HG03280 (cell line): ENCODE results near the gene VPS39.
"Not testable (repeated sequence)": the region's sequence is repeated elsewhere in the genome, so short reads cannot be mapped to it uniquely, and the experiment has no call there.

Experiments
- ATAC-seq: cut with Tn5 transposase; IDR thresholded peaks from one replicate; pipeline ENCODE4 v1.9.1; 2021; ENCODE audit warnings: mild to moderate bottlenecking, moderate library complexity; ENCODE audit not compliant: unreplicated experiment

Gene VPS39, protein sequence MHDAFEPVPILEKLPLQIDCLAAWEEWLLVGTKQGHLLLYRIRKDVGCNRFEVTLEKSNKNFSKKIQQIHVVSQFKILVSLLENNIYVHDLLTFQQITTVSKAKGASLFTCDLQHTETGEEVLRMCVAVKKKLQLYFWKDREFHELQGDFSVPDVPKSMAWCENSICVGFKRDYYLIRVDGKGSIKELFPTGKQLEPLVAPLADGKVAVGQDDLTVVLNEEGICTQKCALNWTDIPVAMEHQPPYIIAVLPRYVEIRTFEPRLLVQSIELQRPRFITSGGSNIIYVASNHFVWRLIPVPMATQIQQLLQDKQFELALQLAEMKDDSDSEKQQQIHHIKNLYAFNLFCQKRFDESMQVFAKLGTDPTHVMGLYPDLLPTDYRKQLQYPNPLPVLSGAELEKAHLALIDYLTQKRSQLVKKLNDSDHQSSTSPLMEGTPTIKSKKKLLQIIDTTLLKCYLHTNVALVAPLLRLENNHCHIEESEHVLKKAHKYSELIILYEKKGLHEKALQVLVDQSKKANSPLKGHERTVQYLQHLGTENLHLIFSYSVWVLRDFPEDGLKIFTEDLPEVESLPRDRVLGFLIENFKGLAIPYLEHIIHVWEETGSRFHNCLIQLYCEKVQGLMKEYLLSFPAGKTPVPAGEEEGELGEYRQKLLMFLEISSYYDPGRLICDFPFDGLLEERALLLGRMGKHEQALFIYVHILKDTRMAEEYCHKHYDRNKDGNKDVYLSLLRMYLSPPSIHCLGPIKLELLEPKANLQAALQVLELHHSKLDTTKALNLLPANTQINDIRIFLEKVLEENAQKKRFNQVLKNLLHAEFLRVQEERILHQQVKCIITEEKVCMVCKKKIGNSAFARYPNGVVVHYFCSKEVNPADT

DNA sequence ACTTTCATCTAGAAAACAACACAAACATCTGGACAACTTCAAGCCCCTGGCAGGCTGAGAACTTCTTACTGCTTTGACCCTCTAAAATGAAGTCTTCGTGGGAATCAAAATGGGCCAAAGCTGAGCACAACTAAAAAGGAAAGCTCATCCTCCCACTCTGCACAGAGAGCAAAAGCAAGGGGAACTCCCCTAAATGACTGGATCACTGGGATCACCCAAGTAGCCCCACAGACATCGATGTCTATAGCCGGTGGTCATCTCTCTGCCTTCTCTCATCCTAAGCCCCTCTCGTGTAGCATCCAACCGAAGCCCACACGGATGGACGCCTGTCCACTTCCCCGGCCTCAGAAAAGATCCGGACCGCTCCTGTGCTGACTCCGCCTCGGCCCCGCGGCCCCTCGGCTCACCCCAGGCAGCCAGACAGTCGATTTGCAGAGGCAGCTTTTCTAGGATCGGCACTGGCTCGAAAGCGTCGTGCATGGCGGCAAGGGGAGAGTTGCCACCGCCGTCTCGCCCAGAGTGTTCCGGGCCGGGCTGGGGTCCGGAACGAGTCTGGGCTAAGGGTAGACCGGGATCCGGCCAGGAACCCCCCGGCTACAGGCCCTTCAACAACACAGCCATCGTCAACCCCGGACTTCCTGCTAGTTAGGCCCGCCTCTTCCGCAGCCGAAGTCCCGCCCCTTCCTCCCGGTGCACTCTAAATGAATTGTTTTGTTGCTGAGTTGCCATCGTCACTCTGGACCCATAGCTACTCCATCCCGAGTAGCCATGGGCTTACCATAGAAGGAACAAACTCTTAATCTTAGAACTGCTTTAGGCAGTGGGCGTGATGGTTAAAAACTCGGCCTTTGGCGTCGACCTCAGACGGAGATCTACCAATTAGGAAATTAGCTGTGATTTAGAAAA is at the start of gene VPS39:
VPS39 (minus strand) TSS at position 631 of the 906 bp plus-strand sequence; CDS start at position 480, 151 bp downstream.
- peak; percentile 91 for ATAC-seq

- no peak for ATAC-seq
These were observed 45.2 kb upstream of the VPS39 start for GRCh38 chr15:42253300-42253699.

DNA sequence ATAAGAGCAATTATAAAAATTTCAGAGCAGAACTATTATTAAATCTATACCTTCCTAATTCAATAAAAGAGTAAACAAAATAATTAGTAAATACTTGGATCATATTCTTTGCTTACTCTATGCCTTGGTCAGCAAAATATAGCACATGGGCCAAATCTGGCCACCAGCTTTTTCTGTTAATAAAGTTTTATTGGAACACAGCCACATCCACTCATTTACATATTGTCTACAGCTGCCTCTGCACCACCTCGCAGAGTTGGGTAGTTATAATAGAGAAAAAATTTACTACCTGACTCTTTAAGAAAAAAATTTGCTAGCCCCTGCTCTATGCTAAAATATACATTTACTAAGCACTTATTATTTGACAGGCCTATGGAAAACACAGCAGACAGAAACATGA is 32.7 kb upstream of the VPS39 start:
- ATAC-seq: no peak

DNA sequence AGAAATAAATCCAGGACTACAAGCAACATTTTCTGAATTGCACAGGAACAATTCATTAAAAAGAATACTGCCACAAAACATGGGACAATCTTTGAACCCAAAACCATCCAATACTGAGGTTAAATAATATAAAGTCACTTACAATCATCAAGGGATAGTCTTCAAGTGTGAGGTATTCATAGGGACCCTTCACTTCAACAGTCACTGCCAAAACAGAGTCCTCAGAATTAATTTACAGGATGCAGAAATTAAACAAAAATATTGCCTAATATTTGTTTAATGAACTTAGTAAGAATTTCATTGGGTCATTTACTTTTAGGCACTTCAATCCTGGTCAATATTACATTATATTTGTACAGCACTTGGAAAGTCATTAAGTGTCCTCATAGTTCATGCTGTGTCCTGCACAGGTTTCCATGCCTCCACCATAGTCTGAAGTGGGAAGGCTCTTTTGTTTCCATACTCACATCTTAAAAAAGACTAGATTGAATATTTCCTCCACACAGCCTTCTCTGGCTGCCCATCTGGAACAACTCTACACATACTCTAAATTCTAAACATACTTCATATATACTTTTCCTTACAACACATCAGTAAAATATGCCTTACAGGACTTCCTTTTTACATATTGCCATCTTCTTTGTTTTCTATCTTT is 31.6 kb upstream of the VPS39 start:
- no peak for ATAC-seq

DNA sequence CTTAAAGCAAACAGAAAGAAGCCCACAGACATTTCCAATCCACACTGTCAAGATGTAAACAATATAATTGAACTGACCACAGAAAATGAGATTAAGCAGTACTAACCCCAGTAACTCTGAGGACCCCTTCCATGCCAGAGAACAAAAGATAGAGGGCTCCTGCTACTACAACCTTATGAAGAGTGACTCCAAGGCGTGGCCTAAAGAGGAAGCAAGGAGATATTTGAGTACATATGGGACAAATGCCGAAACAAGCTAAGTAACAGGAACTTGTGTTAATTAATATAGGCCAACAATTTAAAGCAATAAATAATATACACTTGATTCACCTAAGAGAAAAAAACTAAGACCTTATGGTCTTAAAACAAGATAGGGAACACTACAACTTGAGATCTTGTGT is 25.0 kb upstream of the VPS39 start:
- ATAC-seq: no peak

DNA sequence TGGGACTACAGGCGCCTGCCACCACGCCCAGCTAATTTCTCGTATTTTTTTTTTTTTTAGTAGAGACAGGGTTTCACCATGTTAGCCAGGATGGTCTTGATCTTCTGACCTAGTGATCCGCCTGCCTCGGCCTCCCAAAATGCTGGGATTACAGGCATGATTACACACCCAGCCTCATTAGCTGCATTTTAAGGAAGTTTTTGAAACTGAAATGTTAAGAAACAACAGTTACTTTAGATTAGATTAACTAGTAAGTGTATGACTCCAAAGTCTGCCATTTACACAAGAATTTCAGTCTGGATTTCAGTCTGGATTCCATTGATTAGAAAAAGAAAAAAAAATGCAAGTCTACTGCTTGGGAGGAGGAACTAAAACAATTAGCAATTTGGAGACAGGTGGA is 24.5 kb upstream of the VPS39 start:
- ATAC-seq: no peak

DNA sequence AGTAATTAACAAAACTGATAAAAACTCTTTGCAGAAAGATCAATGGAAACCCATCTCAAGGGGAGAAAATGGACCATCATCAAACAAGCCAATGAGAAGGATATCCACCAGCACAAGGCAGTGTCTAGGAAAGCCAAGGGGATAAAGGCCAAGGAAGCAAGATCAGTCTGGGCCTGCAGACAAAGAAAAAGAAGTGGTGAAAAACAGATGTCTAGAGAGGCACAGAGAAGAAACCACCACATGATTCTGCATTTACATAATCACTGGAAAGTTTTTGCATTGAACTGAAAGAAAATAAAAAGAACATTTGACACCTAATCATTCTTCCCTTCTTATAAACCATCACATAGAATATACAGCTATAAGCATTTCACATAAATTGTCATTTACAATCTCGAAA is 23.0 kb upstream of the VPS39 start:
- no peak for ATAC-seq

DNA sequence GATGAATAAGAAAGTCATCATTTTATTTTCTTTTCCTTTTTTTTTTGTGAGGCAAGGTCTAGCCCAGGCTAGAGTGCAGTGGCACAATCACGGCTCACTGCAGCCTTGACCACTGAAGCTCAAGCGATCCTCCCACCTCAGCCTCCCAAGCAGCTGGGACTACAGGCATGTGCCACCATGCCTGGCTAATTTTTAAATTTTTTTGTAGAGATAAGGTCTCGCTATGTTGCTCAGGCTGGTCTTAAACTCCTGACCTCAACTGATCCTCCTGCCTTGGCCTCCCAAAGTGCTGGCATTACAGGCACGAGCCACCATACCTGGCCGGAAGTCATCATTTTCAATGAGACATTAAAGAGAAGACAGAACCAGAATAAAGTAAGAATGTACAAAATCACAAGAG is 20.9 kb upstream of the VPS39 start:
- ATAC-seq: not testable (repeated sequence)

DNA sequence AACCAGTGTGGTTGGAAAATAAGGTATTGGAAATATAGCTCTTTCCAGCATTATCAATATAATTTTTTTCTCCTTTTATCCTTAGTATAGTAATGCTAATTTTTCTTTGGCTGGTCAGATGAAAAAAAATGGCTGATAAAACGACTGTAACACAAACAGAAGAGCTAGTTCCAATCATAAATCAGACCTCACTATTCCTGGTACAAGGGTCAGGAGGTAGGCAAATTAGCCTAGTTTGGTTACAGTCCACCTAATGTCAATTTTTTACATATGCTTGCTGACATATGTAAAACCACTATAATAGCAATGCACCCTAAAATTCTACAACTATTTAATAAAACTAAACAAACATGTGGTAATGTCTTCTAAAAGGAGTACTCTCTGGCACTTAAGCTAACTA is 19.9 kb upstream of the VPS39 start:
- ATAC-seq: no peak

DNA sequence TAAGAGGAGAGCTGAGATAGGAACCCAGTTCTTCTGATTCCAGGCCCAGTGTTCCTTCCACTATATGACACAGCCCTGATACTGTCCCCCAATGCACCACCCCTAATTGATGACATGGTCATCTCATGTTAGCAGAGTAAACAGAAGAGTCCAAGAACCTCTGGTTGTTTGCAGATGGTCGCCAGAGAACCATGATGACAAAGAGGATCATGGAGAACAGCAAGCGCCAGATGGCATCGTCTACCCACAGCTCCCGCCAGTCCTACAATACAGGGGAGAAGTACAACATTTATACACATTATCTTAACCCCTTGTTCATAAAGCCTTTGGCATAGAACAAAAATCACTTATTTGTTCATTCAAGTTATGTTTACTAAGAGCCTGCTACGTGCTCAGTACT is 18.5 kb upstream of the VPS39 start:
- ATAC-seq: no peak

DNA sequence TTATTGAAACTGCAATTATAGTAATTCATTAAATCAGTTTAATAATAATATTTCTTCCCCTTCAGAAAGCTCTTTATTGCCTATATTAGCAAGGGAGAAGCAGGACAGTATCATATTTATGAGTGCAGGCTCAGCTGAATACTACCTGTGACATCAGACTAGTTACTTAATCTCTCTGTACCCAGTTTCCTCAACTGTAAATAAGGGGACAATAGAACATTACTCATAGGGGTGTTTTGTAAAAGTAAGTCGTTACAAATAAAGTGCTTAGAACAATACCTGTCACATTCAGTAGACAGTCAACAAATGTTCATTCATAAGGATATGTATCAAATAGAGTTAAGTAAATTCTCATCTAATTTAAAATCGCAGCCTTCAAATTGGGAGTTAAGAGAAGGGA is 12.1 kb upstream of the VPS39 start:
- no peak for ATAC-seq

DNA sequence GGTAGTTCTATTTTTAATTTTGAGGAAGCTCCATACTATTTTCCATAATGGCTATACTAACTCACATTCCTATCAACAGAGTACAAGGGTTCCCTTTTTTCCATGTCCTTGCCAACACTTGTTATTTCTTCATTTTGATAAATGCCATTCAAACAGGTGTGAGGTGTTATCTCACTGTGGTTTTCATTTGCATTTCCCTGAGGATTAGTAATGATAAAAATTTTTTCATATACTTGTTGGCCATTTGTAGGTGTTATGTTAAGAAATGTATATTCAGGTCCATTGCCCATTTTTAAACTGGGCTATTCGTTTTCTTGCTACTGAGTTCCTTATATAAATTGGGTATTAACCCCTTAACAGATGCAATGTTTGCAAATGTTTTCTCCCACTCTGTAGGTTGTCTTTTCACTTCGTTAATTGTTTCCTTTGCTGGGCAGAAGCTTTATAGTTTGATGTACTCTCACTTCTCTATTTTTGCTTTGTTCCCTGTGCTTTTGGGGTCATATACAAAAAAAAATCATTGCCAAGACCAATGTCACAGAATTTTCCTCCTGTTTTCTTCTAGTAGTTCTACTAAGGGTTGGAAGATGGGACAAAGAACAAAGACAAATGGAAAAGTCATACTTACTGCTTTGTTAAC is 11.0 kb upstream of the VPS39 start:
- no peak for ATAC-seq

- no peak for ATAC-seq
These were observed 9.5 kb upstream of the VPS39 start for GRCh38 chr15:42217568-42217967.

- no peak for ATAC-seq
These were observed 8.1 kb upstream of the VPS39 start for GRCh38 chr15:42215913-42216829.

- ATAC-seq: no peak
These were observed 6.5 kb upstream of the VPS39 start for GRCh38 chr15:42214600-42214999.

GRCh38 chr15:42213511-42213910 is 5.4 kb upstream of the VPS39 start:
- ATAC-seq: no peak

DNA sequence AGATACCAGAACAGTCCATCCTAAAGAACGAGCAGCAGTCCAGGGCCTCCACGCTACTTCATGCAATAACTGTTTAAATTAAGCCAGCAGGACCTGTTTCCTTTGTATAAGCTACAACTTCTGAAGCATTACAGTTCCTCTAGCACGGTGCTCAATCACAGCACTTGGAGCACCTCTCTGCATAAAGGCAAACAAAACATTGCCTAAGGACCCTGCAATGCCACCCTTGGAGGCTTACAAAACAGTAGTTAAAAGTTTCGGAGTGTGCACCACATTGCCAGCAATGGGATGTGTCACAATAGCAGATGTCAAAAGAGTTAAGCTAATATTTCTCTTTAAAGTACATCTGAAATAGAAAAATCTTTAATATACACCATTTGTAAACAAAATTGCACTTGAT is 2.6 kb upstream of the VPS39 start:
- no peak for ATAC-seq

GRCh38 chr15:42206406-42206805 is 1.7 kb downstream of the VPS39 start:
- ATAC-seq: no peak

GRCh38 chr15:42203891-42204290 is 4.2 kb downstream of the VPS39 start:
- ATAC-seq: no peak
